Measurements from ENCODE around the gene ZNF385B. TPM values are rescaled to one million over a fixed set of nuclear protein-coding genes. Genes with fewer than 3 reads are reported as not detected.

Gene ZNF385B
- total and polyA plus RNA-seq, 8 donors, result 1.8 to 41.4 (median 3.5) TPM; not detected in 1

DNA sequence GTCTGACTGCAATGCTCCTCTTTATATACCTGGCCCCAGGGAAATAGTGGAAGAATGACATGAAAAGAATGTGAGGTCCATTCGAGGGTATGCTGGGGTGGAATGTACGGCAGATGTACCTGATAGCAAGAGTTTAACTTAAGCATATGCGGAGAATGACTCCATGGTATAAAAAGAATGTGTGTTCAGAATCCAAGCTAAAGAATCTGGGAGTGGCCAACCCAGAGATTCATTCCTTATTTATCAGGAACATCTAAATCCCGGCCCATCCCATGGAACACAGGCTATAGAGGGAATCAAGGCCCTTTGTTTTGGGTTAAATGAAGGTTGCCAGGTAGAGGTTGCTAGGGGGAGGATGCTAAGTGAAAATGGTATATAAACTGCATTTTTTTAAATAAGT lies 150.0 kb downstream of the ZNF385B start:
- Histone ChIP-seq H3K4me3 (no peak overlapping the region), H3K9me3 (no peaks in the 10 kb centered on the region), H3K27ac (no peak overlapping the region), H3K36me3 (no peaks in the 10 kb centered on the region), H3K27me3 (no peaks in the 10 kb centered on the region), H3K4me1 (no peaks in the 10 kb centered on the region)
- WGBS, 5 donors, result 81 to 87% (median 85%) methylated on average over 4 of the region's 4 CpGs
- intact Hi-C loops (cut with DNase I; ENCODE audit: low total_unique reads), result no loop called here
- TF ChIP-seq POLR2A (IDR thresholded peaks at IDR 0.05), result no peak
- no peak for TF ChIP-seq EP300 (IDR thresholded peaks at IDR 0.05)
- no peak for TF ChIP-seq CTCF (IDR thresholded peaks at IDR 0.05)
- no peak for TF ChIP-seq POLR2AphosphoS5 (IDR thresholded peaks at IDR 0.05)
- DNase-seq, result no peak

DNA sequence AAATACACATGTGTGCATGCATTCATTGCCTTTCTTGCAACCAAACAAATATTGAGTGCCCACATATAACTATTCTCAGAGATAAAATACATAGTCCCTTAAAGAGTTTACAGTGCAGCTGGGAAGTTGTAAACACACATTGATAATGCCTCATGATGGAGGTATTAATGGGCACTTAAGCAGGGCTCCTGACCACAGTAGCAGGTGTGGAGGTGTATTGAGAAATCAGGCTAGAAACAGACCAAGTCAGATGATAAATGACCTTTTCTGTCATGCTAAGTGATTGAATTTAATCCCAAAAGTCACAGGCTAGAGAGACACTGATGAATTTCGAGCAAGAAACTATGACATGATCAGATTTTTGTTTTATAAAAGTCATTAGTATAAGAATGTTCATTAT lies 157.7 kb downstream of the ZNF385B start:
- Histone ChIP-seq H3K27me3 (no peaks in the 10 kb centered on the region), H3K36me3 (no peaks in the 10 kb centered on the region), H3K9me3 (no peaks in the 10 kb centered on the region), H3K4me1 (no peaks in the 10 kb centered on the region), H3K4me3 (no peak overlapping the region), H3K27ac (no peak overlapping the region)
- intact Hi-C loops (cut with DNase I; ENCODE audit: low total_unique reads), result no loop called here
- TF ChIP-seq POLR2A (IDR thresholded peaks at IDR 0.05) (no peak), CTCF (IDR thresholded peaks at IDR 0.05) (no peak)
- WGBS, 5 donors, result 40 to 71% (median 64%) methylated on average over 1 of the region's 1 CpG
- DNase-seq, result no peak

DNA sequence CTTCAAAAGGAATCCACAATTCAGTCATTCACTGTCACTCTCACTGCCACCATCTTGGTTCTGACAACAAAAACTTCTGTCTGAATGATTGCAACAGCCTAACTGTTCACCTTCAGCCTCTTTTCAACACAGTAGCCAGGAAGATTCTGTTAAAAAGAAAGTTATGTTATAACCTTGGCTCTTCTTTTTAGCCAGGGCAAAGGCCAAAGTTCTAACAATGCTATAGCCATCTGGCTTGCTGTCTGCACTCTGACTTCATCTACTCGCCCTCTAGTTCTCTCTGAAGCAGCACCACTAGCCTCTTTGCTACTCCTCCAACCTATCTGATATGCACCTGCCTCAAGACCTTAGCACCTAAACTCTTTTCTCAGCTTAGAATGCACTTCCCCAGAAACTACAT lies 158.5 kb downstream of the ZNF385B start:
- TF ChIP-seq POLR2AphosphoS5 (IDR thresholded peaks at IDR 0.05) (no peak), CTCF (IDR thresholded peaks at IDR 0.05) (no peak), EP300 (IDR thresholded peaks at IDR 0.05) (no peak), POLR2A (IDR thresholded peaks at IDR 0.05) (no peak)
- Histone ChIP-seq H3K9me3 (no peaks in the 10 kb centered on the region), H3K27me3 (no peaks in the 10 kb centered on the region), H3K4me1 (no peaks in the 10 kb centered on the region), H3K27ac (no peak overlapping the region), H3K4me3 (no peak overlapping the region), H3K36me3 (no peaks in the 10 kb centered on the region)
- DNase-seq, result no peak
- WGBS, 5 donors, result 67 to 88% (median 76%) methylated on average over 1 of the region's 1 CpG
- intact Hi-C loops (cut with DNase I; ENCODE audit: low total_unique reads), result no loop called here

- intact Hi-C loops (cut with DNase I; ENCODE audit: low total_unique reads), result no loop called here
- Histone ChIP-seq H3K4me1 (no peaks in the 10 kb centered on the region), H3K36me3 (no peaks in the 10 kb centered on the region), H3K27ac (no peak overlapping the region), H3K4me3 (no peak overlapping the region), H3K9me3 (no peaks in the 10 kb centered on the region), H3K27me3 (no peaks in the 10 kb centered on the region)
- DNase-seq, result no peak
- TF ChIP-seq POLR2AphosphoS5 (IDR thresholded peaks at IDR 0.05), result no peak
- TF ChIP-seq POLR2A (IDR thresholded peaks at IDR 0.05), result no peak
- no peak for TF ChIP-seq EP300 (IDR thresholded peaks at IDR 0.05)
- TF ChIP-seq CTCF (IDR thresholded peaks at IDR 0.05), result no peak
- whole genome bisulfite sequencing, 5 donors, result 64 to 74% (median 71%) methylated on average over 5 of the region's 5 CpGs
These were observed 159.8 kb downstream of the ZNF385B start for GRCh38 chr2:179701524-179702110.

Data from stomach (tissue), 9 donors.